Transverse colon (tissue), 4 donors: ENCODE results near the gene GALNT1. TPM values are rescaled to one million over a fixed set of nuclear protein-coding genes. Genes with fewer than 3 reads are reported as not detected.

Experiments
- DNase-seq: peaks from one replicate; pipeline ENCODE4 v3.0.0-alpha.2; 2019
- H3K27ac ChIP-seq, 4 donors: fragments of 200-600 bp; sonication (generic); 2 replicates each; pipeline ENCODE4 v1.5.1; 2016 to 2018; ENCODE audit warnings: inconsistent platforms in 4 of 4
- H3K27me3 ChIP-seq: fragments of 200-600 bp; sonication (generic); 2 replicates; pipeline ENCODE4 v1.5.1; 2017; ENCODE audit warnings: inconsistent platforms
- H3K36me3 ChIP-seq, 4 donors: fragments of 200-600 bp; sonication (generic); 2 replicates each; pipeline ENCODE4 v1.5.1; 2017 to 2019; ENCODE audit warnings: inconsistent platforms in 4 of 4
- H3K4me1 ChIP-seq, 4 donors: fragments of 200-600 bp; sonication (generic); 2 replicates each; pipeline ENCODE4 v1.5.1; 2017 to 2020; ENCODE audit warnings: inconsistent platforms in 4 of 4
- H3K4me3 ChIP-seq, 4 donors: fragments of 200-600 bp; sonication (generic); 1 replicate in 1 of 4; 2 replicates in 3 of 4; pipeline versions ENCODE4 v1.5.1 to v1.6.1; 2017 to 2019; ENCODE audit warnings: inconsistent platforms in 4 of 4
- H3K9me3 ChIP-seq, 2 donors: fragments of 200-600 bp; sonication (generic); 2 replicates each; pipeline ENCODE4 v1.5.1; 2017 to 2019; ENCODE audit warnings: inconsistent platforms in 2 of 2
- CTCF ChIP-seq, 5 experiments: fragments of 200-600 bp in 3 of 5; fragments of 450-650 bp in 2 of 5; sonication (generic) in 3 of 5; IDR thresholded peaks; 1 replicate in 2 of 5; 2 replicates in 3 of 5; pipeline ENCODE4 v1.5.1; 2016 to 2017; ENCODE audit warnings: antibody characterized with exemption in 5 of 5, inconsistent platforms in 3 of 5, mild to moderate bottlenecking in 2 of 5, moderate library complexity in 1 of 5
- EP300 ChIP-seq: sonication (generic); formaldehyde crosslinking; IDR thresholded peaks from one replicate; pipeline ENCODE4 v1.6.1; 2017; ENCODE audit warnings: antibody characterized with exemption, low read depth
- POLR2A ChIP-seq: fragments of 450-650 bp; IDR thresholded peaks from one replicate; pipeline ENCODE4 v1.6.1; 2016; ENCODE audit warnings: antibody characterized with exemption, mild to moderate bottlenecking, moderate library complexity
- POLR2AphosphoS5 ChIP-seq, 3 donors: sonication (generic); formaldehyde crosslinking; IDR thresholded peaks; one replicate each; pipeline ENCODE4 v1.6.1; 2016; ENCODE audit warnings: antibody characterized with exemption in 3 of 3
- WGBS, 2 donors: methylation state at CpG; one replicate each; pipeline ENCODE4 v1.1.5; 2018; ENCODE audit warnings: low coverage in 1 of 2; 5-methylcytosine and 5-hydroxymethylcytosine counted together
- in situ Hi-C, 4 donors: fragments of 200-750 bp; cut with MboI; loops; one replicate each; pipeline versions ENCODE4 v1.15.0 to v1.15.1; 2017; ENCODE audit warnings: low sequenced_read_pairs in 3 of 4, low pct_ligation_motif_present in 1 of 4, low pct_unique_long_range_greater_than_20kb in 1 of 4
- intact Hi-C: fragments of 100-400 bp; cut with DNase I; formaldehyde crosslinking; loops from one replicate; pipeline ENCODE4 v1.15.1; 2023; ENCODE audit warnings: low total_unique reads
- total RNA-seq, 4 donors: library from RNA; depleted of rRNA; stranded (reverse); fragments of >200 nt; gene quantifications; one replicate each; pipeline ENCODE4 v1.1.0, GENCODE V29; 2016

GALNT1 gene
- total RNA-seq, 4 donors from 2014 or later, result 21.7 to 86.8 (median 57.6) TPM

GRCh38 chr18:35619464-35619863 is 37.9 kb downstream of the GALNT1 start:
- WGBS, 2 donors, result 64 to 68% methylated on average over 4 of the region's 4 CpGs
- in situ Hi-C loops, result no loop called here
- intact Hi-C loops, result no loop called here
- Histone ChIP-seq H3K36me3 (no peaks in the 10 kb centered on the region), H3K27me3 (no peaks in the 10 kb centered on the region), H3K4me1 (peaks cover 12 to 74% (median 33%) of the 10 kb centered on the region in 4 donors), H3K9me3 (no peaks in the 10 kb centered on the region), H3K27ac (no peak overlapping the region), H3K4me3 (no peak overlapping the region)
- no peak for DNase-seq
- TF ChIP-seq EP300 (no peak), POLR2A (no peak), CTCF (IDR thresholded peaks at IDR 0.05) (no peak), POLR2AphosphoS5 (IDR thresholded peaks at IDR 0.05) (no peak)

GRCh38 chr18:35619941-35620340 is 38.4 kb downstream of the GALNT1 start:
- TF ChIP-seq EP300 (no peak), POLR2A (no peak), POLR2AphosphoS5 (IDR thresholded peaks at IDR 0.05) (no peak), CTCF (IDR thresholded peaks at IDR 0.05) (no peak)
- no peak for DNase-seq
- Histone ChIP-seq H3K4me3 (no peak overlapping the region), H3K9me3 (no peaks in the 10 kb centered on the region), H3K27me3 (no peaks in the 10 kb centered on the region), H3K36me3 (no peaks in the 10 kb centered on the region), H3K4me1 (peaks cover 12 to 73% (median 33%) of the 10 kb centered on the region in 4 donors), H3K27ac (peak overlapping the region in 1 of 4 donors; percentile 25)
- WGBS, 2 donors, result 69 to 80% methylated on average over 4 of the region's 4 CpGs
- in situ Hi-C loops, result no loop called here
- intact Hi-C loops, result no loop called here

GRCh38 chr18:35620765-35621164 is 39.2 kb downstream of the GALNT1 start:
- in situ Hi-C loops (no loop called here), intact Hi-C loops (no loop called here)
- peak; percentile 51 for DNase-seq
- Histone ChIP-seq H3K4me3 (no peak overlapping the region), H3K36me3 (no peaks in the 10 kb centered on the region), H3K9me3 (no peaks in the 10 kb centered on the region), H3K27ac (peak overlapping the region in 3 of 4 donors; percentile 22 to 45 (median 25)), H3K4me1 (peaks cover 12 to 65% (median 29%) of the 10 kb centered on the region in 4 donors), H3K27me3 (no peaks in the 10 kb centered on the region)
- WGBS, 2 donors, result 49 to 50% methylated on average over 3 of the region's 3 CpGs
- no peak for TF ChIP-seq CTCF (IDR thresholded peaks at IDR 0.05)
- no peak for TF ChIP-seq POLR2A
- no peak for TF ChIP-seq EP300
- peak in 1 of 3 donors; percentile 18 for TF ChIP-seq POLR2AphosphoS5 (IDR thresholded peaks at IDR 0.05)

- intact Hi-C loops, result no loop called here
- no peak overlapping the region for H3K27ac ChIP-seq
- peaks cover 5 to 40% (median 12%) of the 10 kb centered on the region in 4 donors for H3K4me1 ChIP-seq
- H3K27me3 ChIP-seq, result no peaks in the 10 kb centered on the region
- DNase-seq, result no peak
- peaks cover 0 to 4% (median 0%) of the 10 kb centered on the region in 4 donors for H3K36me3 ChIP-seq
- no peaks in the 10 kb centered on the region for H3K9me3 ChIP-seq
- no peak overlapping the region for H3K4me3 ChIP-seq
- in situ Hi-C loops, result no loop called here
- no peak for TF ChIP-seq CTCF (IDR thresholded peaks at IDR 0.05)
- no peak for TF ChIP-seq EP300
- no peak for TF ChIP-seq POLR2A
- TF ChIP-seq POLR2AphosphoS5 (IDR thresholded peaks at IDR 0.05), result no peak
Measured at GRCh38 chr18:35623255-35623654, 41.7 kb downstream of the GALNT1 start.
